HCT116 (cell line): ENCODE data around the gene SIGLEC14. TPM values are rescaled to one million over a fixed set of nuclear protein-coding genes. Genes with fewer than 3 reads are reported as not detected.

Experiments
- ATAC-seq: fragments of 200-7000 bp; cut with Tn5 transposase; 2 replicates; pipeline ENCODE4 v1.9.1; 2020; ENCODE audit warnings: mild to moderate bottlenecking, moderate library complexity
- BruUV-seq: library from RNA; stranded (reverse); fragments of 400-500 nt; replicated peaks from 2 replicates; lab custom pipeline; 2021; lab: Mats Ljungman, UMichigan
- CTCF ChIA-PET: fragments of 300-600 bp; sonication (Branson Sonifier 250); formaldehyde crosslinking; loops from one replicate; lab custom pipeline; 2021; ENCODE audit warnings: antibody characterized with exemption; lab: Charles Lee
- POLR2A ChIA-PET: fragments of 300-600, 350-600 bp; sonication (Branson Sonifier 250); formaldehyde crosslinking; loops from one replicate; lab custom pipeline; 2021; ENCODE audit warnings: antibody characterized with exemption; lab: Charles Lee
- RAD21 ChIA-PET, 2 experiments: fragments of 300-600 bp; sonication (Branson Sonifier 250); formaldehyde crosslinking; loops; one replicate each; lab custom pipeline; 2023; ENCODE audit warnings: low total read pairs in 2 of 2; ENCODE audit not compliant: uncharacterized antibody in 2 of 2, unreplicated experiment in 2 of 2, low non-redundant PET in 1 of 2; lab: Charles Lee
- DNase-seq: peaks from one replicate; pipeline ENCODE4 v3.0.0-alpha.2; 2010; ENCODE audit warnings: low read depth, low spot score
- H2AFZ ChIP-seq: fragments of 200-600 bp; shearing (Covaris generic), sonication (generic); 2 replicates; pipeline ENCODE4 v1.6.1; 2017; ENCODE audit warnings: low read depth, mixed run types, mixed read lengths, antibody characterized with exemption, low read length; ENCODE audit not compliant: poor library complexity, severe bottlenecking
- H3K27ac ChIP-seq: 2 replicates; pipeline ENCODE4 v1.5.1; 2012; ENCODE audit warnings: low read depth, low read length
- H3K27me3 ChIP-seq: fragments of 200-600 bp; sonication (generic); 2 replicates; pipeline ENCODE4 v1.6.1; 2016; ENCODE audit warnings: mixed run types, low read length, mixed read lengths; ENCODE audit not compliant: insufficient read depth
- H3K36me3 ChIP-seq, 2 experiments: fragments of 200-500 bp in 1 of 2; fragments of 200-600 bp in 1 of 2; sonication (Bioruptor generic) in 1 of 2; sonication (generic) in 1 of 2; 2 replicates each; pipeline versions ENCODE4 v1.5.1 to v1.6.1; 2014 to 2016; ENCODE audit warnings: low read length in 2 of 2, inconsistent platforms in 1 of 2, mixed read lengths in 1 of 2, mixed run types in 1 of 2; ENCODE audit not compliant: insufficient read depth in 2 of 2, control insufficient read depth in 1 of 2
- H3K4me1 ChIP-seq, 2 experiments: fragments of 200-600 bp in 1 of 2; sonication (generic) in 1 of 2; 2 replicates each; pipeline versions ENCODE4 v1.5.1 to v1.6.1; 2012 to 2017; ENCODE audit warnings: low read length in 2 of 2, inconsistent platforms in 1 of 2, mild to moderate bottlenecking in 1 of 2, mixed read lengths in 1 of 2, mixed run types in 1 of 2, moderate library complexity in 1 of 2; ENCODE audit not compliant: insufficient read depth in 2 of 2, control insufficient read depth in 1 of 2
- H3K4me2 ChIP-seq: fragments of 200-600 bp; sonication (generic); 2 replicates; pipeline ENCODE4 v1.6.1; 2017; ENCODE audit warnings: mixed run types, low read length, mixed read lengths
- H3K4me3 ChIP-seq, 2 experiments: fragments of 200-600 bp in 1 of 2; sonication (generic) in 1 of 2; replicated peaks in 1 of 2; 2 replicates each; pipeline ENCODE4 v1.5.1; 2011 to 2016; ENCODE audit warnings: low read length in 2 of 2, control low read depth in 1 of 2, low read depth in 1 of 2, mild to moderate bottlenecking in 1 of 2, mixed read lengths in 1 of 2, mixed run types in 1 of 2
- H3K79me2 ChIP-seq: fragments of 200-600 bp; sonication (generic); 2 replicates; pipeline ENCODE4 v1.6.1; 2017; ENCODE audit warnings: mild to moderate bottlenecking, mixed run types, low read length, moderate library complexity, mixed read lengths; ENCODE audit not compliant: insufficient read depth
- H3K9ac ChIP-seq: fragments of 200-600 bp; sonication (generic); 2 replicates; pipeline ENCODE4 v1.6.1; 2016; ENCODE audit warnings: low read length, mixed read lengths
- H3K9me2 ChIP-seq: fragments of 200-600 bp; sonication (generic), shearing (Covaris generic); 2 replicates; pipeline ENCODE4 v1.6.1; 2017; ENCODE audit warnings: mixed run types, mild to moderate bottlenecking, moderate library complexity; ENCODE audit not compliant: insufficient read depth
- H3K9me3 ChIP-seq, 2 experiments: fragments of 200-500 bp in 1 of 2; fragments of 200-600 bp in 1 of 2; sonication (Bioruptor generic) in 1 of 2; sonication (generic) in 1 of 2; 2 replicates each; pipeline ENCODE4 v1.6.1; 2014 to 2017; ENCODE audit warnings: low read length in 2 of 2, mixed read lengths in 2 of 2, inconsistent platforms in 1 of 2, low read depth in 1 of 2, mild to moderate bottlenecking in 1 of 2, mixed run types in 1 of 2, moderate library complexity in 1 of 2; ENCODE audit not compliant: control insufficient read depth in 1 of 2, insufficient read depth in 1 of 2
- H4K20me1 ChIP-seq: fragments of 200-600 bp; sonication (generic), shearing (Covaris generic); 2 replicates; pipeline ENCODE4 v1.6.1; 2017; ENCODE audit warnings: mixed run types, mild to moderate bottlenecking, moderate library complexity; ENCODE audit not compliant: insufficient read depth
- ATF3 ChIP-seq: IDR thresholded peaks from 2 replicates; pipeline ENCODE4 v1.6.1; 2012
- CBX3 ChIP-seq: IDR thresholded peaks from 2 replicates; pipeline ENCODE4 v1.6.1; 2012; ENCODE audit warnings: low read depth
- CTCF ChIP-seq, 3 experiments: fragments of 200-600 bp in 1 of 3; sonication (generic) in 1 of 3; IDR thresholded peaks in 2 of 3; conservative IDR thresholded peaks in 1 of 3; 2 replicates each; pipeline ENCODE4 v1.5.1; 2012 to 2017; ENCODE audit warnings: low read depth in 2 of 3, low read length in 2 of 3, antibody characterized with exemption in 1 of 3, borderline replicate concordance in 1 of 3, control low read depth in 1 of 3, mild to moderate bottlenecking in 1 of 3, mixed read lengths in 1 of 3, mixed run types in 1 of 3, moderate library complexity in 1 of 3; ENCODE audit not compliant: insufficient read depth in 1 of 3
- ELF1 ChIP-seq: IDR thresholded peaks from 2 replicates; pipeline ENCODE4 v1.6.1; 2012; ENCODE audit warnings: low read depth, borderline replicate concordance
- EZH2phosphoT487 ChIP-seq: fragments of 200-600 bp; IDR thresholded peaks from 2 replicates; pipeline ENCODE4 v1.6.1; 2018; ENCODE audit warnings: antibody characterized with exemption, borderline replicate concordance
- FOSL1 ChIP-seq: IDR thresholded peaks from 2 replicates; pipeline ENCODE4 v1.6.1; 2012; ENCODE audit warnings: low read depth
- POLR2A ChIP-seq: IDR thresholded peaks from 2 replicates; pipeline ENCODE4 v1.7.0; 2011; ENCODE audit warnings: borderline replicate concordance; ENCODE audit not compliant: insufficient read depth, insufficient read length; ENCODE audit errors: extremely low read depth
- SIN3A ChIP-seq: IDR thresholded peaks from 2 replicates; pipeline ENCODE4 v1.6.1; 2012; ENCODE audit warnings: low read depth
- SRF ChIP-seq: IDR thresholded peaks from 2 replicates; pipeline ENCODE4 v1.6.1; 2012; ENCODE audit warnings: low read depth
- TCF7L2 ChIP-seq: IDR thresholded peaks from 2 replicates; pipeline ENCODE4 v1.7.0; 2011; ENCODE audit warnings: borderline replicate concordance, inconsistent platforms; ENCODE audit not compliant: insufficient read depth, insufficient read length; ENCODE audit errors: extremely low read depth
- YY1 ChIP-seq: IDR thresholded peaks from 2 replicates; pipeline ENCODE4 v1.6.1; 2011; ENCODE audit warnings: low read length, low read depth, moderate library complexity, mild to moderate bottlenecking; ENCODE audit not compliant: insufficient replicate concordance; ENCODE audit errors: extremely low read depth
- ZBTB33 ChIP-seq: IDR thresholded peaks from 2 replicates; pipeline ENCODE4 v1.6.1; 2011; ENCODE audit warnings: mild to moderate bottlenecking, low read length, moderate library complexity; ENCODE audit not compliant: insufficient replicate concordance; ENCODE audit errors: extremely low read depth
- ZFX ChIP-seq: fragments of 450-650 bp; IDR thresholded peaks from 2 replicates; pipeline ENCODE4 v1.6.1; 2017
- ZNF274 ChIP-seq: fragments of 200-500 bp; sonication (Bioruptor generic); IDR thresholded peaks from 2 replicates; pipeline ENCODE4 v1.6.1; 2014; ENCODE audit warnings: mild to moderate bottlenecking, low read depth, low read length, inconsistent platforms
- intact Hi-C: fragments of 100-400 bp; cut with micrococcal nuclease; formaldehyde crosslinking; loops from 2 replicates; pipeline ENCODE4 v1.10.0; 2022
- total RNA-seq: library from RNA; stranded (reverse); gene quantifications from one replicate; pipeline ENCODE4 v1.2.1, GENCODE V29; 2021; ENCODE audit not compliant: unreplicated experiment

The SIGLEC14 gene
- total RNA-seq, 1 experiment from 2014 or later = not detected

- Histone ChIP-seq H3K9ac (no peak overlapping the region), H3K9me3 (no peaks in the 10 kb centered on the region), H2AFZ (no peak overlapping the region), H3K4me3 (no peak overlapping the region), H3K36me3 (no peaks in the 10 kb centered on the region), H3K4me1 (no peaks in the 10 kb centered on the region), H3K27me3 (peaks cover 18% of the 10 kb centered on the region; the same call in 1 of the 2 replicates), H3K9me2 (no peaks in the 10 kb centered on the region), H4K20me1 (no peaks in the 10 kb centered on the region), H3K4me2 (no peak overlapping the region), H3K79me2 (no peaks in the 10 kb centered on the region), H3K27ac (no peak overlapping the region)
- no peak for TF ChIP-seq ATF3
- no peak for TF ChIP-seq FOSL1
- TF ChIP-seq POLR2A = no peak
- no peak for TF ChIP-seq CTCF (IDR thresholded peaks at IDR 0.05 in 2 of 3, conservative IDR thresholded peaks at IDR 0.05 in 1 of 3; ENCODE audit: borderline replicate concordance in 1 of 3, insufficient read depth in 1 of 3, low read depth in 2 of 3, low read length in 2 of 3)
- no peak for TF ChIP-seq EZH2phosphoT487
- no peak for TF ChIP-seq ELF1
- TF ChIP-seq ZBTB33 = no peak
- no peak for TF ChIP-seq SRF
- TF ChIP-seq TCF7L2 = no peak
- TF ChIP-seq ZFX = no peak
- no peak for TF ChIP-seq SIN3A
- TF ChIP-seq CBX3 = no peak
- TF ChIP-seq YY1 = no peak
- TF ChIP-seq ZNF274 = no peak
- ATAC-seq = no peak
- CTCF ChIA-PET = no interaction called here
- intact Hi-C loops = no loop called here
- RAD21 ChIA-PET = no interaction called here
- BruUV-seq = no TSS peak
- POLR2A ChIA-PET = no interaction called here
- no peak for DNase-seq
These were observed 4.7 kb upstream of the SIGLEC14 start for GRCh38 chr19:51651216-51651846.
